GM23338 (cell line): ENCODE results near the gene THUMPD2. TPM values are rescaled to one million over a fixed set of nuclear protein-coding genes. Genes with fewer than 3 reads are reported as not detected.
A peak's percentile ranks its signal among the peaks of the same experiment; 100 is the strongest.

Experiments
- ATAC-seq: fragments of 200-7000 bp; cut with Tn5 transposase; 3 replicates; pipeline ENCODE4 v1.9.1; 2020
- DNase-seq: peaks from one replicate; pipeline ENCODE4 v3.0.0-alpha.2; 2015; ENCODE audit warnings: low spot score
- H2AFZ ChIP-seq: fragments of 200-600 bp; sonication (generic); 2 replicates; pipeline ENCODE4 v1.8.0; 2016; ENCODE audit warnings: antibody characterized with exemption, mild to moderate bottlenecking, moderate library complexity
- H3F3A ChIP-seq: fragments of 200-600 bp; sonication (generic); replicated peaks from 2 replicates; pipeline ENCODE4 v1.8.0; 2017; ENCODE audit warnings: antibody characterized with exemption, mixed run types, low read depth
- H3K27ac ChIP-seq: fragments of 200-600 bp; sonication (generic); 2 replicates; pipeline ENCODE4 v1.6.1; 2016; ENCODE audit warnings: low read depth
- H3K27me3 ChIP-seq: fragments of 200-600 bp; sonication (generic); 2 replicates; pipeline ENCODE4 v1.8.0; 2016; ENCODE audit warnings: mild to moderate bottlenecking, mixed run types, moderate library complexity; ENCODE audit not compliant: insufficient read depth
- H3K36me3 ChIP-seq: fragments of 200-600 bp; sonication (generic); 2 replicates; pipeline ENCODE4 v1.8.0; 2016; ENCODE audit warnings: mild to moderate bottlenecking; ENCODE audit not compliant: insufficient read depth
- H3K4me1 ChIP-seq: fragments of 200-600 bp; sonication (generic); 2 replicates; pipeline ENCODE4 v1.8.0; 2016; ENCODE audit warnings: mild to moderate bottlenecking, moderate library complexity; ENCODE audit not compliant: insufficient read depth
- H3K4me2 ChIP-seq: fragments of 200-600 bp; sonication (generic); 2 replicates; pipeline ENCODE4 v1.7.1; 2017; ENCODE audit warnings: mixed run types
- H3K4me3 ChIP-seq: fragments of 200-600 bp; sonication (generic); 2 replicates; pipeline ENCODE4 v1.6.1; 2016; ENCODE audit warnings: mixed run types
- H3K79me2 ChIP-seq: fragments of 200-600 bp; sonication (generic); replicated peaks from 2 replicates; pipeline ENCODE4 v1.8.0; 2017; ENCODE audit warnings: mild to moderate bottlenecking; ENCODE audit not compliant: insufficient read depth
- H3K9me2 ChIP-seq: fragments of 200-600 bp; sonication (generic); 2 replicates; pipeline ENCODE4 v1.8.0; 2017; ENCODE audit not compliant: insufficient read depth
- H4K20me1 ChIP-seq: fragments of 200-600 bp; sonication (generic); replicated peaks from 2 replicates; pipeline ENCODE4 v1.8.0; 2017; ENCODE audit warnings: mild to moderate bottlenecking; ENCODE audit not compliant: insufficient read depth
- H3K27ac Mint-ChIP-seq: 2 replicates; pipeline ENCODE4 v1.8.0; 2020; ENCODE audit warnings: inconsistent platforms, mild to moderate bottlenecking, moderate library complexity, mixed read lengths
- H3K27me3 Mint-ChIP-seq: 3 replicates; pipeline ENCODE4 v1.8.0; 2022; ENCODE audit warnings: low read depth, mild to moderate bottlenecking, moderate library complexity, mixed read lengths, inconsistent platforms; ENCODE audit not compliant: insufficient read depth, poor library complexity
- H3K36me3 Mint-ChIP-seq: 3 replicates; pipeline ENCODE4 v1.8.0; 2021; ENCODE audit warnings: low read depth, mild to moderate bottlenecking, inconsistent platforms, moderate library complexity, mixed read lengths
- H3K4me1 Mint-ChIP-seq: 3 replicates; pipeline ENCODE4 v1.8.0; 2020; ENCODE audit warnings: mild to moderate bottlenecking, inconsistent platforms, mixed read lengths
- H3K4me3 Mint-ChIP-seq: 3 replicates; pipeline ENCODE4 v1.8.0; 2021; ENCODE audit warnings: moderate library complexity, mild to moderate bottlenecking, inconsistent platforms, mixed read lengths
- H3K9me3 Mint-ChIP-seq: 3 replicates; pipeline ENCODE4 v1.8.0; 2020; ENCODE audit warnings: moderate library complexity, mild to moderate bottlenecking, inconsistent platforms, mixed read lengths
- CREB1 ChIP-seq: fragments of 250-450 bp; sonication (Bioruptor Pico); IDR thresholded peaks from 2 replicates; pipeline ENCODE4 v1.5.0; 2020; ENCODE audit warnings: low read depth, mild to moderate bottlenecking, moderate library complexity
- ETS1 ChIP-seq: IDR thresholded peaks from 2 replicates; pipeline ENCODE4 v1.6.1; 2016; ENCODE audit warnings: antibody characterized with exemption
- EZH2phosphoT487 ChIP-seq: fragments of 200-600 bp; sonication (generic); IDR thresholded peaks from one replicate; pipeline ENCODE4 v1.8.1; 2018; ENCODE audit warnings: antibody characterized with exemption; ENCODE audit not compliant: unreplicated experiment
- NANOG ChIP-seq: IDR thresholded peaks from 2 replicates; pipeline ENCODE4 v1.6.1; 2016; ENCODE audit warnings: antibody characterized with exemption, borderline replicate concordance
- POLR2AphosphoS5 ChIP-seq: IDR thresholded peaks from 2 replicates; pipeline ENCODE4 v1.6.1; 2016; ENCODE audit warnings: antibody characterized with exemption, low read depth
- polyA plus RNA-seq: library from polyadenylated mRNA; unstranded; fragments of >200 nt; fragmentation: Nextera tagmentation; extraction: Ambion mirVana; gene quantifications from 2 replicates; pipeline ENCODE4 v1.2.1, GENCODE V29; 2016
- total RNA-seq: library from RNA; depleted of rRNA; stranded (reverse); fragments of >200 nt; shearing (Covaris generic); gene quantifications from 2 replicates; pipeline ENCODE4 v1.2.3, GENCODE V29; 2014
- TF ChIP-seq, protein P1 (sequence below): fragments of 250-450 bp; sonication (Bioruptor Pico); IDR thresholded peaks from 2 replicates; pipeline ENCODE4 v1.5.0; 2020; ENCODE audit warnings: mild to moderate bottlenecking, moderate library complexity
- TF ChIP-seq, protein P2 (sequence below), 2 experiments: fragments of 200-600 bp in 1 of 2; sonication (generic) in 1 of 2; conservative IDR thresholded peaks; 2 replicates each; pipeline versions ENCODE4 v1.5.1 to v1.6.1; 2016 to 2017; ENCODE audit warnings: antibody characterized with exemption in 2 of 2, low read depth in 2 of 2, mild to moderate bottlenecking in 2 of 2, moderate library complexity in 1 of 2

THUMPD2 gene
- total and polyA plus RNA-seq, 2 experiments from 2014 or later: 19.5 to 25.1 TPM

DNA sequence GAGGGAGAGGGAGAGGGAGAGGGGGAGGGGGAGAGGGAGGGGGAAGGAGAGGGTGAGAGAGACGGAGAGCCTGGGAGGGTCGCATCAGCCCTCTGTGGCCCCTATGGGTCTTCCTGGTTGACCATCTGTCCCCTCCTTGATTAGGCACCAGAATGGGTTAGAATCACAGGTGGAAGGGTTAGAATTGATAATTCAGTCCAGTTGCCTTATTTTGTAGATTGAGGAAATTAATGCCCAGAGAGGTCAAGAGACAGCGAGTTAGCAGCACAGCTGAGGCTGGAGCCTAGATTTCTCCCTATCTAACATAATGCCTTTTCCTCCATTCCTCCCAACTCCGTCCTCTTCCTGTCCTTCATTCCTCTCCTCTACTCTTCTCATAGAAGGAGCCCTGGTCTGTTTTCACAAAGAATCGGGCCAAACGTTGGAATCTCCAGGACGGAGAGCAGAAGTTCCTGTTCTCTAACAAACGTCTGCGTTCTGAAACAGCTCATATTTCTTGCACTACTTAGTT, 338 bp upstream of the THUMPD2 start:
- Histone ChIP-seq H3K79me2 (peaks cover 43% of the 10 kb centered on the region), H3K4me1 (peaks cover 32% of the 10 kb centered on the region), H4K20me1 (no peaks in the 10 kb centered on the region; the same call in 1 of the 2 replicates), H3F3A (no peaks in the 10 kb centered on the region), H3K27me3 (no peaks in the 10 kb centered on the region), H3K9me2 (no peaks in the 10 kb centered on the region), H3K36me3 (no peaks in the 10 kb centered on the region), H3K4me3 (peak overlapping the region; percentile 69), H3K4me2 (peak overlapping the region; percentile 61), H2AFZ (peak overlapping the region; percentile 87), H3K27ac (no peak overlapping the region)
- Mint-ChIP-seq H3K27me3 (peaks cover 14% of the 10 kb centered on the region), H3K27ac (no peak overlapping the region), H3K9me3 (peaks cover 3% of the 10 kb centered on the region), H3K4me1 (peaks cover 28% of the 10 kb centered on the region), H3K36me3 (peaks cover 24% of the 10 kb centered on the region), H3K4me3 (peak overlapping the region; percentile 89)
- ATAC-seq (no peak), DNase-seq (no peak)
- 0 out of 2 replicates have a peak, but pooled peaks have one; percentile 2 for TF ChIP-seq CREB1 (CRISPR knock-in tag)
- TF ChIP-seq, protein P1, sequence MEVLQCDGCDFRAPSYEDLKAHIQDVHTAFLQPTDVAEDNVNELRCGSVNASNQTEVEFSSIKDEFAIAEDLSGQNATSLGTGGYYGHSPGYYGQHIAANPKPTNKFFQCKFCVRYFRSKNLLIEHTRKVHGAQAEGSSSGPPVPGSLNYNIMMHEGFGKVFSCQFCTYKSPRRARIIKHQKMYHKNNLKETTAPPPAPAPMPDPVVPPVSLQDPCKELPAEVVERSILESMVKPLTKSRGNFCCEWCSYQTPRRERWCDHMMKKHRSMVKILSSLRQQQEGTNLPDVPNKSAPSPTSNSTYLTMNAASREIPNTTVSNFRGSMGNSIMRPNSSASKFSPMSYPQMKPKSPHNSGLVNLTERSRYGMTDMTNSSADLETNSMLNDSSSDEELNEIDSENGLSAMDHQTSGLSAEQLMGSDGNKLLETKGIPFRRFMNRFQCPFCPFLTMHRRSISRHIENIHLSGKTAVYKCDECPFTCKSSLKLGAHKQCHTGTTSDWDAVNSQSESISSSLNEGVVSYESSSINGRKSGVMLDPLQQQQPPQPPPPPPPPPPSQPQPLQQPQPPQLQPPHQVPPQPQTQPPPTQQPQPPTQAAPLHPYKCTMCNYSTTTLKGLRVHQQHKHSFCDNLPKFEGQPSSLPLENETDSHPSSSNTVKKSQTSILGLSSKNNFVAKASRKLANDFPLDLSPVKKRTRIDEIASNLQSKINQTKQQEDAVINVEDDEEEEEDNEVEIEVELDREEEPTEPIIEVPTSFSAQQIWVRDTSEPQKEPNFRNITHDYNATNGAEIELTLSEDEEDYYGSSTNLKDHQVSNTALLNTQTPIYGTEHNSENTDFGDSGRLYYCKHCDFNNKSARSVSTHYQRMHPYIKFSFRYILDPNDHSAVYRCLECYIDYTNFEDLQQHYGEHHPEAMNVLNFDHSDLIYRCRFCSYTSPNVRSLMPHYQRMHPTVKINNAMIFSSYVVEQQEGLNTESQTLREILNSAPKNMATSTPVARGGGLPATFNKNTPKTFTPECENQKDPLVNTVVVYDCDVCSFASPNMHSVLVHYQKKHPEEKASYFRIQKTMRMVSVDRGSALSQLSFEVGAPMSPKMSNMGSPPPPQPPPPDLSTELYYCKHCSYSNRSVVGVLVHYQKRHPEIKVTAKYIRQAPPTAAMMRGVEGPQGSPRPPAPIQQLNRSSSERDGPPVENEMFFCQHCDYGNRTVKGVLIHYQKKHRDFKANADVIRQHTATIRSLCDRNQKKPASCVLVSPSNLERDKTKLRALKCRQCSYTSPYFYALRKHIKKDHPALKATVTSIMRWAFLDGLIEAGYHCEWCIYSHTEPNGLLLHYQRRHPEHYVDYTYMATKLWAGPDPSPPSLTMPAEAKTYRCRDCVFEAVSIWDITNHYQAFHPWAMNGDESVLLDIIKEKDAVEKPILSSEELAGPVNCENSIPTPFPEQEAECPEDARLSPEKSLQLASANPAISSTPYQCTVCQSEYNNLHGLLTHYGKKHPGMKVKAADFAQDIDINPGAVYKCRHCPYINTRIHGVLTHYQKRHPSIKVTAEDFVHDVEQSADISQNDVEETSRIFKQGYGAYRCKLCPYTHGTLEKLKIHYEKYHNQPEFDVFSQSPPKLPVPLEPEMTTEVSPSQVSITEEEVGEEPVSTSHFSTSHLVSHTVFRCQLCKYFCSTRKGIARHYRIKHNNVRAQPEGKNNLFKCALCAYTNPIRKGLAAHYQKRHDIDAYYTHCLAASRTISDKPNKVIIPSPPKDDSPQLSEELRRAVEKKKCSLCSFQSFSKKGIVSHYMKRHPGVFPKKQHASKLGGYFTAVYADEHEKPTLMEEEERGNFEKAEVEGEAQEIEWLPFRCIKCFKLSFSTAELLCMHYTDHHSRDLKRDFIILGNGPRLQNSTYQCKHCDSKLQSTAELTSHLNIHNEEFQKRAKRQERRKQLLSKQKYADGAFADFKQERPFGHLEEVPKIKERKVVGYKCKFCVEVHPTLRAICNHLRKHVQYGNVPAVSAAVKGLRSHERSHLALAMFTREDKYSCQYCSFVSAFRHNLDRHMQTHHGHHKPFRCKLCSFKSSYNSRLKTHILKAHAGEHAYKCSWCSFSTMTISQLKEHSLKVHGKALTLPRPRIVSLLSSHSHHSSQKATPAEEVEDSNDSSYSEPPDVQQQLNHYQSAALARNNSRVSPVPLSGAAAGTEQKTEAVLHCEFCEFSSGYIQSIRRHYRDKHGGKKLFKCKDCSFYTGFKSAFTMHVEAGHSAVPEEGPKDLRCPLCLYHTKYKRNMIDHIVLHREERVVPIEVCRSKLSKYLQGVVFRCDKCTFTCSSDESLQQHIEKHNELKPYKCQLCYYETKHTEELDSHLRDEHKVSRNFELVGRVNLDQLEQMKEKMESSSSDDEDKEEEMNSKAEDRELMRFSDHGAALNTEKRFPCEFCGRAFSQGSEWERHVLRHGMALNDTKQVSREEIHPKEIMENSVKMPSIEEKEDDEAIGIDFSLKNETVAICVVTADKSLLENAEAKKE (CRISPR knock-in tag): no peak

DNA sequence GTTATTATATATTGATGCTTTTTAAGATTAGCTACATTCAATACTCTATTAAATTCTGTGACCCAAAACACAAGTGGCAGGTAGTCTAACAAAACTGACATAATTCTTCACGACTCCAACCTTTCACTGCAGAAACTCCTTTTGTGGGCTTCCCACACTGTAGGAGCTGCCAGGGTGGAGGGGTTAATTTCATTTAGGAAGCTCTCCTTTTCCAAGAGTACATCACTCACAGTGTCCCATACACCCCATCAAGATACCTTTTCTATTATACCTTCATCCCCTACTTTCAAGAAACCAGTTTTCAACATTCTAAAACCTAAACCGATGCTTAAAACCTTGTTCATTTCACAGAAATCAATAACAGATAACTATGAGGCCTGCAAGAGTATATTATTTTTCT, 825 bp downstream of the THUMPD2 start:
- Histone ChIP-seq H4K20me1 (no peaks in the 10 kb centered on the region; the same call in 1 of the 2 replicates), H3K27ac (no peak overlapping the region), H2AFZ (no peak overlapping the region), H3K79me2 (peaks cover 52% of the 10 kb centered on the region), H3K4me3 (peak overlapping the region; percentile 69), H3K4me2 (peak overlapping the region; percentile 84), H3K4me1 (peaks cover 32% of the 10 kb centered on the region), H3K9me2 (no peaks in the 10 kb centered on the region), H3K36me3 (no peaks in the 10 kb centered on the region), H3F3A (no peaks in the 10 kb centered on the region), H3K27me3 (no peaks in the 10 kb centered on the region)
- Mint-ChIP-seq H3K9me3 (peaks cover 3% of the 10 kb centered on the region), H3K4me1 (peaks cover 26% of the 10 kb centered on the region), H3K27me3 (peaks cover 14% of the 10 kb centered on the region), H3K36me3 (peaks cover 24% of the 10 kb centered on the region), H3K4me3 (peak overlapping the region; percentile 89), H3K27ac (peak overlapping the region; percentile 93; the same call in 1 of the 2 replicates)
- ATAC-seq (no peak; the same call in 2 of the 3 replicates), DNase-seq (no peak)
- no peak for TF ChIP-seq EZH2phosphoT487
- TF ChIP-seq ETS1: no peak
- no peak for TF ChIP-seq POLR2AphosphoS5
- no peak for TF ChIP-seq NANOG
- TF ChIP-seq, protein P2, sequence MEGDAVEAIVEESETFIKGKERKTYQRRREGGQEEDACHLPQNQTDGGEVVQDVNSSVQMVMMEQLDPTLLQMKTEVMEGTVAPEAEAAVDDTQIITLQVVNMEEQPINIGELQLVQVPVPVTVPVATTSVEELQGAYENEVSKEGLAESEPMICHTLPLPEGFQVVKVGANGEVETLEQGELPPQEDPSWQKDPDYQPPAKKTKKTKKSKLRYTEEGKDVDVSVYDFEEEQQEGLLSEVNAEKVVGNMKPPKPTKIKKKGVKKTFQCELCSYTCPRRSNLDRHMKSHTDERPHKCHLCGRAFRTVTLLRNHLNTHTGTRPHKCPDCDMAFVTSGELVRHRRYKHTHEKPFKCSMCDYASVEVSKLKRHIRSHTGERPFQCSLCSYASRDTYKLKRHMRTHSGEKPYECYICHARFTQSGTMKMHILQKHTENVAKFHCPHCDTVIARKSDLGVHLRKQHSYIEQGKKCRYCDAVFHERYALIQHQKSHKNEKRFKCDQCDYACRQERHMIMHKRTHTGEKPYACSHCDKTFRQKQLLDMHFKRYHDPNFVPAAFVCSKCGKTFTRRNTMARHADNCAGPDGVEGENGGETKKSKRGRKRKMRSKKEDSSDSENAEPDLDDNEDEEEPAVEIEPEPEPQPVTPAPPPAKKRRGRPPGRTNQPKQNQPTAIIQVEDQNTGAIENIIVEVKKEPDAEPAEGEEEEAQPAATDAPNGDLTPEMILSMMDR (conservative IDR thresholded peaks at IDR 0.05; ENCODE audit: low read depth in 2 of 2): no peak
